ENCODE data around the gene PAQR8. TPM values are rescaled to one million over a fixed set of nuclear protein-coding genes. Genes with fewer than 3 reads are reported as not detected.

The PAQR8 gene
- total and polyA plus RNA-seq, 2 of the 13 experiments (the other 11 are each of a cell fraction or from before 2014, with no cell fraction given) = 37.7 to 50.7 TPM

DNA sequence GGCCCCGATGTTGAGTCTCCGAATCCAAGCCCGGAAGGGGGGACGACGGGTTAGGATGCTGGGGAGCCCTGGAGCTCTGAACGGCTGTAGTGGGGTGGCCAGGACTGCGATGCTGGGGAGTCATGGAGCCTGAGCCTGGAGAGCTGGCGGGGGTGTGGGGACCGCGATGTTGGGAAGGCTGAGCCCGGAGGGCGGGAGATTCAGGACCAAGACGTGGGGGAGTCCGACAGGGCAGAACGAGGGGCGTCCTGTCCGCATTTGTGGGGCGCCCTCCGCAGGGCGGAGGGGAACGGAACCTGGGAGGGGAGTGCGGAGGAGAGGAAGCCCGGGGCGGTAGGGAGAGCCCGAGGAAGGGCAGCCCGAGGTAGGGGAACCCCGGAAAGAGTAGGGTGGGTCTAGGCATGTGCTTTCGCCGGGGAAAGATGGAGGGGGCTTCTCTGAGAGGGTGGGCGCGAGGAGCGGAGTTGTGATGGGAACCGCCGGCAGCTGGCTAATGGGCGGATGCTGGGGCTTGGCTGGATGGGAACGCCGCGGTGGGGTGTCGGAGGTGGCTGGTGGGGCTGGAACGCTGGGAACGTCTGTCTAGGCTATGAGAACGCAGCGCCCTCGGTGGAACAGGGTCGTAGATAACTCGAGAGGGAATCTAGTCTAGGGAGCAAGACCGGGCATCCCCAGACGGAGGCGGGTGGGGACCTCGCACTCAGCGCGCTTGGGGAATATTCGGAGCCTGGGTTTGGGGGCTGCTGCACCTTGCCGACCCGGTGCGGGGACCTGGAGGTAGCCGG is 684 bp downstream of the PAQR8 start (continued):
- TF ChIP-seq TAF1 (CRISPR knock-in tag; IDR thresholded peaks at IDR 0.05) = peak; percentile 7; the same call in 1 of the 2 replicates
- no peak for TF ChIP-seq TEAD2 (CRISPR knock-in tag; IDR thresholded peaks at IDR 0.05)
- TF ChIP-seq, protein P1, sequence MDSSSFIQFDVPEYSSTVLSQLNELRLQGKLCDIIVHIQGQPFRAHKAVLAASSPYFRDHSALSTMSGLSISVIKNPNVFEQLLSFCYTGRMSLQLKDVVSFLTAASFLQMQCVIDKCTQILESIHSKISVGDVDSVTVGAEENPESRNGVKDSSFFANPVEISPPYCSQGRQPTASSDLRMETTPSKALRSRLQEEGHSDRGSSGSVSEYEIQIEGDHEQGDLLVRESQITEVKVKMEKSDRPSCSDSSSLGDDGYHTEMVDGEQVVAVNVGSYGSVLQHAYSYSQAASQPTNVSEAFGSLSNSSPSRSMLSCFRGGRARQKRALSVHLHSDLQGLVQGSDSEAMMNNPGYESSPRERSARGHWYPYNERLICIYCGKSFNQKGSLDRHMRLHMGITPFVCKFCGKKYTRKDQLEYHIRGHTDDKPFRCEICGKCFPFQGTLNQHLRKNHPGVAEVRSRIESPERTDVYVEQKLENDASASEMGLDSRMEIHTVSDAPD (CRISPR knock-in tag; IDR thresholded peaks at IDR 0.05) = no peak
- TF ChIP-seq JARID2 (CRISPR knock-in tag; IDR thresholded peaks at IDR 0.05; ENCODE audit: insufficient replicate concordance) = no peak
- no peak for TF ChIP-seq SNAPC2 (CRISPR knock-in tag; IDR thresholded peaks at IDR 0.05)
- TF ChIP-seq ZNF256 (CRISPR knock-in tag; conservative IDR thresholded peaks at IDR 0.05) = no peak
- TF ChIP-seq, protein P2, sequence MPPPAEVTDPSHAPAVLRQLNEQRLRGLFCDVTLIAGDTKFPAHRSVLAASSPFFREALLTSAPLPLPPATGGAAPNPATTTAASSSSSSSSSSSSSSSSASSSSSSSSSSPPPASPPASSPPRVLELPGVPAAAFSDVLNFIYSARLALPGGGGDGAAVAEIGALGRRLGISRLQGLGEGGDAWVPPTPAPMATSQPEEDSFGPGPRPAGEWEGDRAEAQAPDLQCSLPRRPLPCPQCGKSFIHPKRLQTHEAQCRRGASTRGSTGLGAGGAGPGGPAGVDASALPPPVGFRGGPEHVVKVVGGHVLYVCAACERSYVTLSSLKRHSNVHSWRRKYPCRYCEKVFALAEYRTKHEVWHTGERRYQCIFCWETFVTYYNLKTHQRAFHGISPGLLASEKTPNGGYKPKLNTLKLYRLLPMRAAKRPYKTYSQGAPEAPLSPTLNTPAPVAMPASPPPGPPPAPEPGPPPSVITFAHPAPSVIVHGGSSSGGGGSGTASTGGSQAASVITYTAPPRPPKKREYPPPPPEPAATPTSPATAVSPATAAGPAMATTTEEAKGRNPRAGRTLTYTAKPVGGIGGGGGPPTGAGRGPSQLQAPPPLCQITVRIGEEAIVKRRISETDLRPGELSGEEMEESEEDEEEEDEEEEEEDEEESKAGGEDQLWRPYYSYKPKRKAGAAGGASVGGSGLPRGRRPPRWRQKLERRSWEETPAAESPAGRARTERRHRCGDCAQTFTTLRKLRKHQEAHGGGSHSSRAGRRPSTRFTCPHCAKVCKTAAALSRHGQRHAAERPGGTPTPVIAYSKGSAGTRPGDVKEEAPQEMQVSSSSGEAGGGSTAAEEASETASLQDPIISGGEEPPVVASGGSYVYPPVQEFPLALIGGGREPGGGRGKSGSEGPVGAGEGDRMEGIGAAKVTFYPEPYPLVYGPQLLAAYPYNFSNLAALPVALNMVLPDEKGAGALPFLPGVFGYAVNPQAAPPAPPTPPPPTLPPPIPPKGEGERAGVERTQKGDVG (CRISPR knock-in tag; IDR thresholded peaks at IDR 0.05; ENCODE audit: borderline replicate concordance) = peak; percentile 87; the same call in 1 of the 2 replicates
- no peak; the same call in 1 of the 2 replicates for TF ChIP-seq ARID2 (CRISPR knock-in tag; IDR thresholded peaks at IDR 0.05; ENCODE audit: borderline replicate concordance)
- TF ChIP-seq ZNF432 (CRISPR knock-in tag; IDR thresholded peaks at IDR 0.05; ENCODE audit: borderline replicate concordance) = no peak
- peak; percentile 10; the same call in 1 of the 2 replicates for TF ChIP-seq ZNF768 (CRISPR knock-in tag; IDR thresholded peaks at IDR 0.05)
- TF ChIP-seq ZFY (CRISPR knock-in tag; IDR thresholded peaks at IDR 0.05) = no peak; the same call in 1 of the 2 replicates
- no peak for TF ChIP-seq FOXO1 (CRISPR knock-in tag; IDR thresholded peaks at IDR 0.05)
- no peak for TF ChIP-seq RFXANK (CRISPR knock-in tag; IDR thresholded peaks at IDR 0.05)
- TF ChIP-seq, protein P3, sequence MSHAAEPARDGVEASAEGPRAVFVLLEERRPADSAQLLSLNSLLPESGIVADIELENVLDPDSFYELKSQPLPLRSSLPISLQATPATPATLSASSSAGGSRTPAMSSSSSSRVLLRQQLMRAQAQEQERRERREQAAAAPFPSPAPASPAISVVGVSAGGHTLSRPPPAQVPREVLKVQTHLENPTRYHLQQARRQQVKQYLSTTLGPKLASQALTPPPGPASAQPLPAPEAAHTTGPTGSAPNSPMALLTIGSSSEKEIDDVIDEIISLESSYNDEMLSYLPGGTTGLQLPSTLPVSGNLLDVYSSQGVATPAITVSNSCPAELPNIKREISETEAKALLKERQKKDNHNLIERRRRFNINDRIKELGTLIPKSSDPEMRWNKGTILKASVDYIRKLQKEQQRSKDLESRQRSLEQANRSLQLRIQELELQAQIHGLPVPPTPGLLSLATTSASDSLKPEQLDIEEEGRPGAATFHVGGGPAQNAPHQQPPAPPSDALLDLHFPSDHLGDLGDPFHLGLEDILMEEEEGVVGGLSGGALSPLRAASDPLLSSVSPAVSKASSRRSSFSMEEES (CRISPR knock-in tag; IDR thresholded peaks at IDR 0.05) = no peak
- TF ChIP-seq ZNF598 (CRISPR knock-in tag; IDR thresholded peaks at IDR 0.05; ENCODE audit: borderline replicate concordance) = 0 out of 2 replicates have a peak, but pooled peaks have one; percentile 43
- TF ChIP-seq NPAS2 (CRISPR knock-in tag; IDR thresholded peaks at IDR 0.05; ENCODE audit: borderline replicate concordance) = no peak
- TF ChIP-seq, protein P4, sequence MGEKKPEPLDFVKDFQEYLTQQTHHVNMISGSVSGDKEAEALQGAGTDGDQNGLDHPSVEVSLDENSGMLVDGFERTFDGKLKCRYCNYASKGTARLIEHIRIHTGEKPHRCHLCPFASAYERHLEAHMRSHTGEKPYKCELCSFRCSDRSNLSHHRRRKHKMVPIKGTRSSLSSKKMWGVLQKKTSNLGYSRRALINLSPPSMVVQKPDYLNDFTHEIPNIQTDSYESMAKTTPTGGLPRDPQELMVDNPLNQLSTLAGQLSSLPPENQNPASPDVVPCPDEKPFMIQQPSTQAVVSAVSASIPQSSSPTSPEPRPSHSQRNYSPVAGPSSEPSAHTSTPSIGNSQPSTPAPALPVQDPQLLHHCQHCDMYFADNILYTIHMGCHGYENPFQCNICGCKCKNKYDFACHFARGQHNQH (CRISPR knock-in tag; IDR thresholded peaks at IDR 0.05) = 0 out of 2 replicates have a peak, but pooled peaks have one; percentile 22
